Neural crest cell (in vitro differentiated cells): ENCODE measurements around the gene PRSS27. TPM values are rescaled to one million over a fixed set of nuclear protein-coding genes. Genes with fewer than 3 reads are reported as not detected.
"Not testable (repeated sequence)": the region's sequence is repeated elsewhere in the genome, so short reads cannot be mapped to it uniquely, and the experiment has no call there.

Experiments used
- DNase-seq: peaks from one replicate; pipeline ENCODE4 v3.0.0; 2021; ENCODE audit warnings: low read depth, mixed read lengths, low spot score
- H3K27ac Mint-ChIP-seq: one replicate; pipeline ENCODE4 v1.8.0; 2021; ENCODE audit warnings: mild to moderate bottlenecking, mixed read lengths; ENCODE audit not compliant: unreplicated experiment
- H3K27me3 Mint-ChIP-seq: 2 replicates; pipeline ENCODE4 v1.8.0; 2021; ENCODE audit warnings: low read depth, mild to moderate bottlenecking, mixed read lengths
- H3K36me3 Mint-ChIP-seq: 2 replicates; pipeline ENCODE4 v1.8.0; 2021; ENCODE audit warnings: low read depth, mild to moderate bottlenecking, mixed read lengths
- H3K4me1 Mint-ChIP-seq: 2 replicates; pipeline ENCODE4 v1.8.0; 2021; ENCODE audit warnings: mixed read lengths
- H3K4me3 Mint-ChIP-seq: one replicate; pipeline ENCODE4 v1.8.0; 2021; ENCODE audit warnings: mild to moderate bottlenecking, mixed read lengths
- H3K9me3 Mint-ChIP-seq: 2 replicates; pipeline ENCODE4 v1.8.0; 2021; ENCODE audit warnings: mixed read lengths
- total RNA-seq: library from RNA; stranded (reverse); gene quantifications from 2 replicates; pipeline ENCODE4 v1.2.1, GENCODE V29; 2021
- TF ChIP-seq, protein P1 (sequence below): fragments of 200-600 bp; sonication (generic); conservative IDR thresholded peaks from 2 replicates; pipeline ENCODE4 v1.5.0; 2021; ENCODE audit warnings: antibody characterized with exemption, mild to moderate bottlenecking

The PRSS27 gene
- total RNA-seq, 1 donor from 2014 or later, result 7.8 TPM

DNA sequence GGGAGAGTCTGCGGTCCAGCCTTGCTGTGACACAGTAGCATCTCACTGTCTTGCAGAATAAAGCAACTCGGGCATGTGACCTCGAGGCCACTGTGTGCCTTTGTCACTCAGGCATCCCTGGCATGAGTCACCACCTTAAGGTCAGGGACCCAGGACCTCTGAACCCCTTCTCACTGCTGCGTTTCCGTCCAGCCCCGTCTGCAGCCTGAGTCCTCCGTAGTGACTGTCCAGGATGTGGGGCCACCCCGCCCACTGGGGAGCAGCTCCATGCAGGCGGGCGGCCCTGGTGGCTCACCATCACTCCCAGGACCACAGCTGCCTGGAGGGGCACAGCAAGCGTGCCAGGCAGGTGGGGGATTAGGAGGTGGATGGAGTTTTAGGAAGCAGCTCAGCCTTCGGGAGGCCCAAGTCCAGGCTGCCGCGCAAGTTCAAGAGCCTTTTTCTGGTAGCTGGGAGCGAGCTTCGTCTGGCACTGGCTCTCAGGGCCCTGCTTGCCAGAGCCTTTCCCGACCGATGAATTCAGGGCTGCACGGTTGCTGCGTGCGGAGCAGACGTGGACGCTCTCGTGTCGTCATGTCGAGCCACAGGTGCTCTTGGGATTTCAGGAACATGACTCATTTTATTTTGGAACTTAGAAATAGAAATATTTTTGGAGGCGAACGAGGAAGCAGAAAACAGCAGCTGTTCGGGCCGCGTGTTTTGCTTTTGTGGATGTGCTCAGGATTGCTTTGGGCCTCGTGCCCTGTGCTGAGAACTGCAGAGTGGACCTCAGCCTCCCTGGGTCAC, 20.9 kb downstream of the PRSS27 start:
- Mint-ChIP-seq H3K27ac (no peak overlapping the region), H3K4me1 (no peaks in the 10 kb centered on the region), H3K27me3 (no peaks in the 10 kb centered on the region), H3K9me3 (no peaks in the 10 kb centered on the region), H3K4me3 (no peak overlapping the region), H3K36me3 (no peaks in the 10 kb centered on the region)
- no peak for DNase-seq
- TF ChIP-seq, protein P1, sequence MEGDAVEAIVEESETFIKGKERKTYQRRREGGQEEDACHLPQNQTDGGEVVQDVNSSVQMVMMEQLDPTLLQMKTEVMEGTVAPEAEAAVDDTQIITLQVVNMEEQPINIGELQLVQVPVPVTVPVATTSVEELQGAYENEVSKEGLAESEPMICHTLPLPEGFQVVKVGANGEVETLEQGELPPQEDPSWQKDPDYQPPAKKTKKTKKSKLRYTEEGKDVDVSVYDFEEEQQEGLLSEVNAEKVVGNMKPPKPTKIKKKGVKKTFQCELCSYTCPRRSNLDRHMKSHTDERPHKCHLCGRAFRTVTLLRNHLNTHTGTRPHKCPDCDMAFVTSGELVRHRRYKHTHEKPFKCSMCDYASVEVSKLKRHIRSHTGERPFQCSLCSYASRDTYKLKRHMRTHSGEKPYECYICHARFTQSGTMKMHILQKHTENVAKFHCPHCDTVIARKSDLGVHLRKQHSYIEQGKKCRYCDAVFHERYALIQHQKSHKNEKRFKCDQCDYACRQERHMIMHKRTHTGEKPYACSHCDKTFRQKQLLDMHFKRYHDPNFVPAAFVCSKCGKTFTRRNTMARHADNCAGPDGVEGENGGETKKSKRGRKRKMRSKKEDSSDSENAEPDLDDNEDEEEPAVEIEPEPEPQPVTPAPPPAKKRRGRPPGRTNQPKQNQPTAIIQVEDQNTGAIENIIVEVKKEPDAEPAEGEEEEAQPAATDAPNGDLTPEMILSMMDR, result no peak

DNA sequence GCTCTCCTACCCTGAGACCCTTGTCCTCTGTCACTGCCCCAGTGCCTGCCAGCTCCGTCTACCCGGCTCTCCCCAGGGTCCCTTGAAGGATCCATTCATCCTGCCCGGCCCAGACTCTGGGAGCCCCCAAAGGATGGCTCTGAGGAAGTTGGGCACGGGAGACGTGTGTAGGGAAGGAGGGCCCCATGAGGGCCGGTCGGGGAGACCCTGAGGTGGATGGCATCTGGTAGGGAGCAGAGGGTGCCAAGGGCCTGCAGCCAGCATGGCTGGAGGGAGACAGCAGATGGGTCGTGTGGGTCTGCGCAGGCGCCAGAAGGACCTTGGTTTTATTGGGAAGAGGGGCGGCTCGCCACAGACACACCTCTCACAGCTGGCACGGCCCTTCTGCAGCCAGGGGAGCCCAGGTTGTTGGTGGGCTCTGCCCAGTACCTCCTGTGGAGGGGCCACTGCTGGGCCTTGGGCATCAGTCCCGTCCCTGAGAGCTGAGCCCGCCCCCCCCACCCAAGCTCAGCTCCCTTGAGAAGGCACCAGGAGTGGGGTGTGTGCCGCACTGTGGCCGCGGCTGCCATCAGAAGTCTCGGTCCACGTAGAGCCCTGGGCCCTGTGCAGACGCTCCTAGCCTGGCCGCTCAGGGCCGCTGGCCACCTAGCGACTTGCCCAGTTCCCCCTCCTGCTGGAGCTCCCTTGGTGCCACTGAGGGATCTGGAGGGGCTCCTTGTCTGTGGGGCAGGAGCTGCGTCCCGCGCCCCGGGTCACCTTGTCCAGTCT, 21.7 kb downstream of the PRSS27 start:
- no peaks in the 10 kb centered on the region for H3K36me3 Mint-ChIP-seq
- TF ChIP-seq, protein P1, result no peak
- no peak overlapping the region for H3K27ac Mint-ChIP-seq
- no peak for DNase-seq
- H3K27me3 Mint-ChIP-seq, result no peaks in the 10 kb centered on the region
- peaks cover 4% of the 10 kb centered on the region for H3K4me1 Mint-ChIP-seq
- no peak overlapping the region for H3K4me3 Mint-ChIP-seq
- H3K9me3 Mint-ChIP-seq, result no peaks in the 10 kb centered on the region

GRCh38 chr16:2697401-2697948, 22.5 kb downstream of the PRSS27 start:
- Mint-ChIP-seq H3K9me3 (no peaks in the 10 kb centered on the region), H3K36me3 (no peaks in the 10 kb centered on the region), H3K27ac (no peak overlapping the region), H3K4me3 (no peak overlapping the region), H3K27me3 (no peaks in the 10 kb centered on the region), H3K4me1 (peaks cover 4% of the 10 kb centered on the region)
- TF ChIP-seq, protein P1, result no peak
- DNase-seq, result no peak

DNA sequence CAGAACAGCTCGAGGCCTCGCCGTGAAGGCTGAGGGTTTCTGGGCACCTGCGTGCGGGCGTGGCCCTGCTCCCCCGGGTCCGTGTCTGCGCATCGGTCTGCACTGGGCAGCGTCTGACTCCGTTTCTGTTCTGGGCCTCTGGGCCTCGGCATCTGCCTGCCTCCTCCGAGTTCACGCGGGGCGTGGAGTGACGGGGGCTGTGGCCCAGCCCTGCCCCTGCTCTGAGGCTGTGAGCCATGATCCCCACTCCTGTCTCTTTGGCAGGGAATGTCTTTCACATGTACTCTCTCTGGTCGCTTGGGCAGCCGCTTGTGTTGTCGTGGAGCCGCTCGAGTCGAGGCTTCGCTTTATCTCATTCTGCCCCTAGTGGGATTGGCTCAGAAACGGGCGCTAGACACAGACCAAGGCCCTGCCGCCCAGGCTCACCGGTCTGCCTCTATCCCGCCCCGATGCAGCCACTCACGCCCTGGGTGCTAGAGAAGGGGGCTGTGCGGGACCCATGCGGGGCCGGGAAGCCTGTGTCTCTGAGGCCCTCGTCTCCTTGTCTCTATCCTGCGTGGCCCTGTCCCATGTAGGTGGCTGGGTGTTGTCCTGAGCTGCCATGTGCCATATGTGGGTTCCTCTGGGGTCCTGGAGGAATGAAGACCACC, 23.3 kb downstream of the PRSS27 start:
- not testable (repeated sequence) for H3K36me3 Mint-ChIP-seq, H3K9me3 Mint-ChIP-seq, H3K27me3 Mint-ChIP-seq, H3K4me1 Mint-ChIP-seq, H3K4me3 Mint-ChIP-seq, DNase-seq, H3K27ac Mint-ChIP-seq

- peaks cover 4% of the 10 kb centered on the region for H3K4me1 Mint-ChIP-seq
- DNase-seq, result no peak
- TF ChIP-seq, protein P1, result no peak
- H3K4me3 Mint-ChIP-seq, result peak overlapping the region; percentile 12
- H3K9me3 Mint-ChIP-seq, result no peaks in the 10 kb centered on the region
- no peaks in the 10 kb centered on the region for H3K27me3 Mint-ChIP-seq
- no peaks in the 10 kb centered on the region for H3K36me3 Mint-ChIP-seq
- no peak overlapping the region for H3K27ac Mint-ChIP-seq
Measured at GRCh38 chr16:2692948-2693651, 26.9 kb downstream of the PRSS27 start.
